K562 (cell line): Measurements from ENCODE around the gene ZDHHC8. TPM values are rescaled to one million over a fixed set of nuclear protein-coding genes. Genes with fewer than 3 reads are reported as not detected.

Source experiments
- ATF7 ChIP-seq: fragments of 450-650 bp; IDR thresholded peaks from 2 replicates; pipeline ENCODE4 v1.7.1; 2014; ENCODE audit warnings: mild to moderate bottlenecking, moderate library complexity
- BMI1 ChIP-seq: fragments of 150-350 bp; IDR thresholded peaks from 2 replicates; pipeline ENCODE4 v1.6.1; 2014; ENCODE audit warnings: low read length
- CTCFL ChIP-seq: IDR thresholded peaks from 2 replicates; pipeline ENCODE4 v1.6.1; 2011; ENCODE audit warnings: borderline replicate concordance, low read depth, mild to moderate bottlenecking, moderate library complexity, low read length; ENCODE audit not compliant: insufficient read depth, poor library complexity, severe bottlenecking
- CXXC5 ChIP-seq: fragments of 250-450 bp; sonication (Bioruptor Pico); IDR thresholded peaks from 2 replicates; pipeline ENCODE4 v1.8.0; 2022; ENCODE audit warnings: inconsistent platforms, mild to moderate bottlenecking, moderate library complexity
- GATA2 ChIP-seq: sonication (generic); formaldehyde crosslinking; IDR thresholded peaks from 2 replicates; pipeline ENCODE4 v1.4.0; 2020; ENCODE audit warnings: mild to moderate bottlenecking, missing genetic modification reagents
- GTF2F1 ChIP-seq: IDR thresholded peaks from 2 replicates; pipeline ENCODE4 v1.6.1; 2011; ENCODE audit warnings: low read depth, low read length, improper control_type of control experiment
- MAX ChIP-seq: sonication (generic); formaldehyde crosslinking; IDR thresholded peaks from 2 replicates; pipeline ENCODE4 v1.9.0; 2022; ENCODE audit warnings: mild to moderate bottlenecking, missing genetic modification reagents
- MYNN ChIP-seq, 2 experiments: sonication (generic); formaldehyde crosslinking in 1 of 2; IDR thresholded peaks; 2 replicates each; pipeline versions ENCODE4 v1.5.0 to v1.6.1; 2016 to 2020; ENCODE audit warnings: antibody characterized with exemption in 1 of 2, missing genetic modification reagents in 1 of 2
- RBM17 ChIP-seq: fragments of 200-400 bp; formaldehyde crosslinking; IDR thresholded peaks from 2 replicates; pipeline ENCODE4 v1.6.1; 2017; ENCODE audit warnings: low read depth, mild to moderate bottlenecking, low read length, borderline replicate concordance
- RNF2 ChIP-seq: sonication (generic); IDR thresholded peaks from 2 replicates; pipeline ENCODE4 v1.6.1; 2016
- STAT5A ChIP-seq: IDR thresholded peaks from 2 replicates; pipeline ENCODE4 v1.6.1; 2012; ENCODE audit warnings: low read length, inconsistent platforms, borderline replicate concordance
- ZNF197 ChIP-seq: fragments of 200-800 bp; sonication (Bioruptor generic); IDR thresholded peaks from 2 replicates; pipeline ENCODE4 v1.6.1; 2016; ENCODE audit warnings: low read depth, missing genetic modification characterization, missing compliant biosample characterization
- ZNF699 ChIP-seq: fragments of 250-450 bp; sonication (Bioruptor Pico); IDR thresholded peaks from 2 replicates; pipeline ENCODE4 v1.8.0; 2021; ENCODE audit warnings: mild to moderate bottlenecking, moderate library complexity; ENCODE audit not compliant: insufficient replicate concordance
- polyA plus RNA-seq, 8 experiments: library from polyadenylated mRNA; depleted of rRNA in 4 of 8; stranded (reverse) in 5 of 8; unstranded in 3 of 8; fragments of >200 nt; fragmentation: Nextera tagmentation in 2 of 8; fragmentation: Illumina TruSeq in 1 of 8; extraction: Ambion mirVana in 2 of 8; extraction: Trizol in 1 of 8; gene quantifications; 2 replicates each; pipeline versions ENCODE4 v1.2.1 to v1.2.3, GENCODE V29; 2011 to 2014; ENCODE audit warnings: inconsistent platforms in 1 of 8, missing spikeins in 1 of 8
- total RNA-seq, 7 experiments: library from RNA; depleted of rRNA in 6 of 7; stranded (reverse); fragments of >200 nt in 6 of 7; fragmentation: Illumina TruSeq in 2 of 7; extraction: Trizol in 2 of 7; gene quantifications; 2 replicates each; pipeline versions ENCODE4 v1.2.1 to v1.2.3, GENCODE V29; 2011 to 2021; ENCODE audit warnings: low replicate concordance in 1 of 7
- TF ChIP-seq, protein P1 (sequence below): fragments of 250-450 bp; sonication (Bioruptor Pico); IDR thresholded peaks from 2 replicates; pipeline ENCODE4 v1.5.0; 2020; ENCODE audit warnings: mild to moderate bottlenecking, borderline replicate concordance
- TF ChIP-seq, protein P2 (sequence below): sonication (generic); formaldehyde crosslinking; IDR thresholded peaks from 2 replicates; pipeline ENCODE4 v1.4.0; 2020; ENCODE audit warnings: mild to moderate bottlenecking, missing genetic modification reagents
- TF ChIP-seq, protein P3 (sequence below): fragments of 450-650 bp; IDR thresholded peaks from 2 replicates; pipeline ENCODE4 v1.6.1; 2018; ENCODE audit warnings: mild to moderate bottlenecking, low read depth; ENCODE audit not compliant: partially characterized antibody
- TF ChIP-seq, protein P4 (sequence below), 2 experiments: IDR thresholded peaks; 2 replicates each; pipeline ENCODE4 v1.6.1; 2011; ENCODE audit warnings: borderline replicate concordance in 1 of 2, control low read depth in 1 of 2, low read depth in 1 of 2, low read length in 1 of 2, mild to moderate bottlenecking in 1 of 2, mixed read lengths in 1 of 2, moderate library complexity in 1 of 2; ENCODE audit not compliant: insufficient read depth in 1 of 2, insufficient read length in 1 of 2, poor library complexity in 1 of 2, severe bottlenecking in 1 of 2; ENCODE audit errors: extremely low read depth in 1 of 2

Gene ZDHHC8
- total and polyA plus RNA-seq, 9 of the 15 experiments (the other 6 are each of a cell fraction or from before 2014, with no cell fraction given), result 0.04 to 109 (median 16.4) TPM

DNA sequence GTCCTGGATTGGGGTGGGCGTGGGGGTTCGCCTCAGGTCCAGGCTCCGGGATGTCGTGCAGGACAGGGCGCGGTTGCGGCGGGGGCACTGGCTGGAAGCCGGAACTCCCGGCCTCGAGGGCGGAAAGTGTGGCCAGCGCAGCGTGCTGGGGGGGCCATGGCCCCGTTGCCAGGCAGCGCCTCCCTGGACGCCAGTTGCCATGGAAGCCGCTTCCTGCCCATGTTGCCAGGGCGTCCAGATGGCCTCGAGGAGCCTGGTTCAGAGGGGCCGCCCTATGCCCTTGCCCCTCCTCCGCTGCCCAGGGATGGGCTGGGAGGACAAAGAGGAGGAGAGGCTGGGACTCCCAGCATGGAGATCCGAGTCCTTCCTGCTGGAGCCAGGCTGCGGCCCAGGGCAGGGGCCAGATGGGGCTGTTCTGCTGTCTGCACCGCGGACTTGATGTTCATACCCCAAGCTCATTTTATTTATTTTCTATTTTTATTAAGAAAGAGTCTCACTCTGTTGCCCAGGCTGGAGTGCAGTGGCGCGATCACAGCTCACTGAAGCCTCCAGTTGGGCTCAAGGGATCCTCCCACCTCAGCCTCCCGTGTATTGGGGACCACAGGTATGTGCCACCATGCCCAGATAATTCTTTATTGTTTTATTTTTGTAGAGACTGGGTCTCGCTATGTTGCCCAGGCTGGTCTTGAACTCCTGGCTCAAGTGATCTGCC is 23.9 kb downstream of the ZDHHC8 start (continued):
- TF ChIP-seq, protein P1, sequence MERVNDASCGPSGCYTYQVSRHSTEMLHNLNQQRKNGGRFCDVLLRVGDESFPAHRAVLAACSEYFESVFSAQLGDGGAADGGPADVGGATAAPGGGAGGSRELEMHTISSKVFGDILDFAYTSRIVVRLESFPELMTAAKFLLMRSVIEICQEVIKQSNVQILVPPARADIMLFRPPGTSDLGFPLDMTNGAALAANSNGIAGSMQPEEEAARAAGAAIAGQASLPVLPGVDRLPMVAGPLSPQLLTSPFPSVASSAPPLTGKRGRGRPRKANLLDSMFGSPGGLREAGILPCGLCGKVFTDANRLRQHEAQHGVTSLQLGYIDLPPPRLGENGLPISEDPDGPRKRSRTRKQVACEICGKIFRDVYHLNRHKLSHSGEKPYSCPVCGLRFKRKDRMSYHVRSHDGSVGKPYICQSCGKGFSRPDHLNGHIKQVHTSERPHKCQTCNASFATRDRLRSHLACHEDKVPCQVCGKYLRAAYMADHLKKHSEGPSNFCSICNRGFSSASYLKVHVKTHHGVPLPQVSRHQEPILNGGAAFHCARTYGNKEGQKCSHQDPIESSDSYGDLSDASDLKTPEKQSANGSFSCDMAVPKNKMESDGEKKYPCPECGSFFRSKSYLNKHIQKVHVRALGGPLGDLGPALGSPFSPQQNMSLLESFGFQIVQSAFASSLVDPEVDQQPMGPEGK (CRISPR knock-in tag), result no peak
- TF ChIP-seq ZNF197 (CRISPR knock-in tag), result no peak
- no peak for TF ChIP-seq RNF2
- TF ChIP-seq MAX, result peak; percentile 75
- no peak for TF ChIP-seq GATA2 (CRISPR knock-in tag)
- TF ChIP-seq CTCFL, result no peak
- no peak for TF ChIP-seq BMI1
- TF ChIP-seq, protein P2, sequence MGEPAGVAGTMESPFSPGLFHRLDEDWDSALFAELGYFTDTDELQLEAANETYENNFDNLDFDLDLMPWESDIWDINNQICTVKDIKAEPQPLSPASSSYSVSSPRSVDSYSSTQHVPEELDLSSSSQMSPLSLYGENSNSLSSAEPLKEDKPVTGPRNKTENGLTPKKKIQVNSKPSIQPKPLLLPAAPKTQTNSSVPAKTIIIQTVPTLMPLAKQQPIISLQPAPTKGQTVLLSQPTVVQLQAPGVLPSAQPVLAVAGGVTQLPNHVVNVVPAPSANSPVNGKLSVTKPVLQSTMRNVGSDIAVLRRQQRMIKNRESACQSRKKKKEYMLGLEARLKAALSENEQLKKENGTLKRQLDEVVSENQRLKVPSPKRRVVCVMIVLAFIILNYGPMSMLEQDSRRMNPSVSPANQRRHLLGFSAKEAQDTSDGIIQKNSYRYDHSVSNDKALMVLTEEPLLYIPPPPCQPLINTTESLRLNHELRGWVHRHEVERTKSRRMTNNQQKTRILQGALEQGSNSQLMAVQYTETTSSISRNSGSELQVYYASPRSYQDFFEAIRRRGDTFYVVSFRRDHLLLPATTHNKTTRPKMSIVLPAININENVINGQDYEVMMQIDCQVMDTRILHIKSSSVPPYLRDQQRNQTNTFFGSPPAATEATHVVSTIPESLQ (CRISPR knock-in tag), result no peak
- TF ChIP-seq ZNF699 (CRISPR knock-in tag), result no peak
- TF ChIP-seq RBM17, result no peak
- no peak for TF ChIP-seq CXXC5 (CRISPR knock-in tag)
- TF ChIP-seq ATF7, result no peak
- peak; percentile 97 for TF ChIP-seq MYNN (IDR thresholded peaks at IDR 0.05)
- TF ChIP-seq MYNN (CRISPR knock-in tag; IDR thresholded peaks at IDR 0.05), result peak; percentile 61; the same call in 1 of the 2 replicates
- TF ChIP-seq GTF2F1, result no peak
- TF ChIP-seq, protein P3, sequence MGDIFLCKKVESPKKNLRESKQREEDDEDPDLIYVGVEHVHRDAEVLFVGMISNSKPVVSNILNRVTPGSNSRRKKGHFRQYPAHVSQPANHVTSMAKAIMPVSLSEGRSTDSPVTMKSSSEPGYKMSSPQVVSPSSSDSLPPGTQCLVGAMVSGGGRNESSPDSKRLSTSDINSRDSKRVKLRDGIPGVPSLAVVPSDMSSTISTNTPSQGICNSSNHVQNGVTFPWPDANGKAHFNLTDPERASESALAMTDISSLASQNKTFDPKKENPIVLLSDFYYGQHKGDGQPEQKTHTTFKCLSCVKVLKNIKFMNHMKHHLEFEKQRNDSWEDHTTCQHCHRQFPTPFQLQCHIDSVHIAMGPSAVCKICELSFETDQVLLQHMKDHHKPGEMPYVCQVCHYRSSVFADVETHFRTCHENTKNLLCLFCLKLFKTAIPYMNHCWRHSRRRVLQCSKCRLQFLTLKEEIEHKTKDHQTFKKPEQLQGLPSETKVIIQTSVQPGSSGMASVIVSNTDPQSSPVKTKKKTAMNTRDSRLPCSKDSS, result no peak
- no peak for TF ChIP-seq STAT5A
- TF ChIP-seq, protein P4, sequence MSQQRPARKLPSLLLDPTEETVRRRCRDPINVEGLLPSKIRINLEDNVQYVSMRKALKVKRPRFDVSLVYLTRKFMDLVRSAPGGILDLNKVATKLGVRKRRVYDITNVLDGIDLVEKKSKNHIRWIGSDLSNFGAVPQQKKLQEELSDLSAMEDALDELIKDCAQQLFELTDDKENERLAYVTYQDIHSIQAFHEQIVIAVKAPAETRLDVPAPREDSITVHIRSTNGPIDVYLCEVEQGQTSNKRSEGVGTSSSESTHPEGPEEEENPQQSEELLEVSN (IDR thresholded peaks at IDR 0.05; ENCODE audit: borderline replicate concordance in 1 of 2, extremely low read depth in 1 of 2, insufficient read depth in 1 of 2, insufficient read length in 1 of 2, low read depth in 1 of 2, low read length in 1 of 2, poor library complexity in 1 of 2, severe bottlenecking in 1 of 2), result peak in 1 of 2 experiments; percentile 48
